B cell (primary cell): ENCODE results near the gene PPP2R5C. TPM values are rescaled to one million over a fixed set of nuclear protein-coding genes. Genes with fewer than 3 reads are reported as not detected.

Source experiments
- ATAC-seq: fragments of 200-7000 bp; cut with Tn5 transposase; one replicate; pipeline ENCODE4 v1.10.0; 2021; ENCODE audit warnings: low read depth, mild to moderate bottlenecking, moderate number of reproducible peaks, moderate library complexity
- CTCF ChIA-PET: fragments of 350-600 bp; sonication (Branson Sonifier 250); formaldehyde crosslinking; loops from one replicate; lab custom pipeline; 2021; ENCODE audit warnings: antibody characterized with exemption, inconsistent platforms; lab: Charles Lee
- POLR2A ChIA-PET: fragments of 350-600 bp; sonication (Branson Sonifier 250); formaldehyde crosslinking; loops from one replicate; lab custom pipeline; 2021; ENCODE audit warnings: antibody characterized with exemption; lab: Charles Lee
- DNase-seq: peaks from one replicate; pipeline ENCODE4 v3.0.0; 2013
- H2AFZ ChIP-seq: 2 replicates; pipeline ENCODE4 v1.6.1; 2012; ENCODE audit warnings: mild to moderate bottlenecking, low read depth, low read length; ENCODE audit not compliant: insufficient read depth, poor library complexity, severe bottlenecking
- H3K27ac ChIP-seq, 2 donors: 1 replicate in 1 of 2; 2 replicates in 1 of 2; pipeline ENCODE4 v1.5.1; 2012 to 2013; ENCODE audit warnings: low read length in 2 of 2, mild to moderate bottlenecking in 2 of 2, moderate library complexity in 1 of 2
- H3K27me3 ChIP-seq, 4 experiments: fragments of 200-600 bp in 1 of 4; sonication (generic) in 1 of 4; replicated peaks in 1 of 4; 1 replicate in 2 of 4; 2 replicates in 2 of 4; pipeline versions ENCODE4 v1.6.1 to v1.7.0; 2013 to 2016; ENCODE audit warnings: low read length in 3 of 4, mild to moderate bottlenecking in 2 of 4, mixed read lengths in 1 of 4, moderate library complexity in 1 of 4; ENCODE audit not compliant: insufficient read depth in 4 of 4, control insufficient read depth in 3 of 4; ENCODE audit errors: control extremely low read depth in 1 of 4
- H3K36me3 ChIP-seq, 2 experiments: replicated peaks in 1 of 2; 1 replicate in 1 of 2; 2 replicates in 1 of 2; pipeline versions ENCODE4 v1.6.1 to v1.7.1; 2013; ENCODE audit warnings: low read length in 1 of 2; ENCODE audit not compliant: insufficient read depth in 2 of 2, control insufficient read depth in 1 of 2; ENCODE audit errors: control extremely low read depth in 1 of 2, extremely low read depth in 1 of 2
- H3K4me1 ChIP-seq, 2 donors: fragments of 200-600 bp in 1 of 2; sonication (generic) in 1 of 2; 1 replicate in 1 of 2; 2 replicates in 1 of 2; pipeline versions ENCODE4 v1.5.1 to v1.6.1; 2013 to 2017; ENCODE audit warnings: low read length in 2 of 2; ENCODE audit not compliant: control insufficient read depth in 2 of 2, insufficient read depth in 2 of 2
- H3K4me2 ChIP-seq: replicated peaks from 2 replicates; pipeline ENCODE3; 2012; ENCODE audit warnings: mild to moderate bottlenecking, low read depth, low read length; ENCODE audit not compliant: poor library complexity, severe bottlenecking
- H3K4me3 ChIP-seq, 5 experiments: fragments of 200-600 bp in 1 of 5; sonication (generic) in 1 of 5; 1 replicate in 3 of 5; 2 replicates in 2 of 5; pipeline versions ENCODE4 v1.5.1 to v1.7.0; 2011 to 2016; ENCODE audit warnings: low read length in 4 of 5, mild to moderate bottlenecking in 4 of 5, low read depth in 2 of 5, control low read depth in 1 of 5, moderate library complexity in 1 of 5; ENCODE audit not compliant: insufficient read depth in 1 of 5; ENCODE audit errors: control extremely low read depth in 1 of 5, extremely low read depth in 1 of 5
- H3K79me2 ChIP-seq: fragments of 200-600 bp; sonication (generic); one replicate; pipeline ENCODE4 v1.6.0; 2016; ENCODE audit warnings: low read length; ENCODE audit not compliant: control insufficient read depth, insufficient read depth
- H3K9ac ChIP-seq: fragments of 200-600 bp; sonication (generic); 2 replicates; pipeline ENCODE4 v1.6.1; 2017; ENCODE audit warnings: mild to moderate bottlenecking, low read length, moderate library complexity
- H3K9me3 ChIP-seq, 3 donors: one replicate each; pipeline versions ENCODE4 v1.6.1 to v1.7.1; 2013; ENCODE audit warnings: low read length in 2 of 3; ENCODE audit not compliant: control insufficient read depth in 2 of 3, insufficient read depth in 1 of 3; ENCODE audit errors: control extremely low read depth in 1 of 3
- H4K20me1 ChIP-seq: 2 replicates; pipeline ENCODE4 v1.6.0; 2012; ENCODE audit warnings: mild to moderate bottlenecking, low read length; ENCODE audit not compliant: insufficient read depth, control insufficient read depth, poor library complexity, severe bottlenecking
- H3K27ac Mint-ChIP-seq: one replicate; pipeline ENCODE4 v1.8.0; 2021; ENCODE audit warnings: mixed read lengths
- H3K27me3 Mint-ChIP-seq: one replicate; pipeline ENCODE4 v1.8.0; 2021; ENCODE audit warnings: mixed read lengths
- H3K4me1 Mint-ChIP-seq: one replicate; pipeline ENCODE4 v1.8.0; 2021; ENCODE audit warnings: mixed read lengths
- H3K4me3 Mint-ChIP-seq: one replicate; pipeline ENCODE4 v1.8.0; 2021; ENCODE audit warnings: mixed read lengths
- H3K9me3 Mint-ChIP-seq: one replicate; pipeline ENCODE4 v1.8.0; 2022; ENCODE audit warnings: mixed read lengths; ENCODE audit not compliant: insufficient read depth
- CTCF ChIP-seq: fragments of 200-600 bp; IDR thresholded peaks from one replicate; pipeline ENCODE4 v1.8.0; 2022; ENCODE audit warnings: antibody characterized with exemption, mild to moderate bottlenecking
- EZH2 ChIP-seq: IDR thresholded peaks from 2 replicates; pipeline ENCODE4 v1.6.1; 2012; ENCODE audit warnings: borderline replicate concordance, low read depth, mild to moderate bottlenecking, moderate library complexity, low read length; ENCODE audit not compliant: insufficient read depth, poor library complexity, severe bottlenecking
- WGBS: methylation state at CpG from one replicate; pipeline ENCODE4 v1.1.5; 2013; ENCODE audit warnings: missing lambda C conversion rate; ENCODE audit not compliant: insufficient coverage; 5-methylcytosine and 5-hydroxymethylcytosine counted together
- intact Hi-C: fragments of 100-400 bp; cut with micrococcal nuclease; formaldehyde crosslinking; loops from one replicate; pipeline ENCODE4 v1.10.0; 2022
- polyA plus RNA-seq: library from polyadenylated mRNA; depleted of rRNA; stranded (reverse); fragments of >200 nt; gene quantifications from 2 replicates; pipeline ENCODE4 v1.2.3, GENCODE V29; 2012
- total RNA-seq, 2 donors: library from RNA; stranded (reverse); fragments of 120-200 nt in 1 of 2; gene quantifications; 1 replicate in 1 of 2; 2 replicates in 1 of 2; pipeline versions ENCODE4 v1.2.3 to v1.2.4, GENCODE V29; 2013 to 2022

The PPP2R5C gene
- total and polyA plus RNA-seq, 2 donors (not counting 1 experiment from before 2014, with no cell fraction given): 91.7 to 330 TPM

- ChIA-PET POLR2A (interaction anchor here (2.5 kb wide), 1 partner anchor 10 kb away, joined by 12 read pairs; no protein-coding TSS in a partner anchor), CTCF (interaction anchor here (1.5 to 2.6 kb wide), 3 partner anchors 10 to 50 kb away, joined by 8 to 16 read pairs (median 9); no protein-coding TSS in a partner anchor)
- H3K27ac ChIP-seq: peak overlapping the region; percentile 76 to 85
- H3K4me3 ChIP-seq: peak overlapping the region in 2 of 5 experiments; percentile 25 to 41
- ATAC-seq: no peak
- H3K27me3 Mint-ChIP-seq: no peaks in the 10 kb centered on the region
- no peaks in the 10 kb centered on the region for H4K20me1 ChIP-seq
- H3K36me3 ChIP-seq: peaks cover 0 to 23% of the 10 kb centered on the region in 2 experiments
- 45% methylated on average over 5 of the region's 10 CpGs for WGBS
- peak overlapping the region; percentile 40 for H3K9ac ChIP-seq
- peaks cover 87% of the 10 kb centered on the region for H3K79me2 ChIP-seq
- DNase-seq: peak; percentile 57
- intact Hi-C loops: no loop called here
- TF ChIP-seq EZH2 (no peak), CTCF (no peak)
- peak overlapping the region; percentile 90 for H3K4me3 Mint-ChIP-seq
- H3K4me1 ChIP-seq: peaks cover 66 to 67% of the 10 kb centered on the region in 2 donors
- H3K4me2 ChIP-seq: peak overlapping the region; percentile 42
- no peaks in the 10 kb centered on the region for H3K27me3 ChIP-seq
- no peak overlapping the region for H2AFZ ChIP-seq
- peak overlapping the region; percentile 99 for H3K27ac Mint-ChIP-seq
- H3K4me1 Mint-ChIP-seq: peaks cover 81% of the 10 kb centered on the region
- H3K9me3 ChIP-seq: peaks cover 0 to 3% (median 0%) of the 10 kb centered on the region in 3 donors
- H3K9me3 Mint-ChIP-seq: no peaks in the 10 kb centered on the region
Observed at GRCh38 chr14:101820283-101820798, 58.8 kb downstream of the PPP2R5C start.

- no peaks in the 10 kb centered on the region for H3K27me3 Mint-ChIP-seq
- intact Hi-C loops: no loop called here
Observed at GRCh38 chr14:101821528-101821927, 60.0 kb downstream of the PPP2R5C start.

More at GRCh38 chr14:101821528-101821927, 60.0 kb downstream of the PPP2R5C start:
- no peak overlapping the region for H3K4me2 ChIP-seq
- TF ChIP-seq CTCF: no peak
- no peak for TF ChIP-seq EZH2
- H3K4me3 Mint-ChIP-seq: peak overlapping the region; percentile 26
- H2AFZ ChIP-seq: no peak overlapping the region
- H3K27me3 ChIP-seq: no peaks in the 10 kb centered on the region
- H3K9me3 Mint-ChIP-seq: no peaks in the 10 kb centered on the region
- H3K9ac ChIP-seq: no peak overlapping the region
- peaks cover 84% of the 10 kb centered on the region for H3K4me1 Mint-ChIP-seq
- POLR2A ChIA-PET: interaction anchor here (0.6 to 0.8 kb wide), 3 partner anchors 51 to 968 kb away, joined by 3 to 4 read pairs (median 3); no protein-coding TSS in a partner anchor
- H3K27ac ChIP-seq: peak overlapping the region; percentile 25 to 64
- H3K36me3 ChIP-seq: peaks cover 0 to 17% of the 10 kb centered on the region in 2 experiments
- WGBS: 93% methylated on average over 10 of the region's 11 CpGs
- H3K4me1 ChIP-seq: peaks cover 78 to 79% of the 10 kb centered on the region in 2 donors
- DNase-seq: no peak
- no peak for ATAC-seq
- H4K20me1 ChIP-seq: no peaks in the 10 kb centered on the region
- peaks cover 87% of the 10 kb centered on the region for H3K79me2 ChIP-seq
- H3K27ac Mint-ChIP-seq: peak overlapping the region; percentile 76
- CTCF ChIA-PET: no interaction called here
- peaks cover 0 to 3% (median 0%) of the 10 kb centered on the region in 3 donors for H3K9me3 ChIP-seq
- H3K4me3 ChIP-seq: no peak overlapping the region
